ENCODE results near the gene HECTD3.
A peak's percentile ranks its signal among the peaks of the same experiment; 100 is the strongest.

HECTD3 gene

DNA sequence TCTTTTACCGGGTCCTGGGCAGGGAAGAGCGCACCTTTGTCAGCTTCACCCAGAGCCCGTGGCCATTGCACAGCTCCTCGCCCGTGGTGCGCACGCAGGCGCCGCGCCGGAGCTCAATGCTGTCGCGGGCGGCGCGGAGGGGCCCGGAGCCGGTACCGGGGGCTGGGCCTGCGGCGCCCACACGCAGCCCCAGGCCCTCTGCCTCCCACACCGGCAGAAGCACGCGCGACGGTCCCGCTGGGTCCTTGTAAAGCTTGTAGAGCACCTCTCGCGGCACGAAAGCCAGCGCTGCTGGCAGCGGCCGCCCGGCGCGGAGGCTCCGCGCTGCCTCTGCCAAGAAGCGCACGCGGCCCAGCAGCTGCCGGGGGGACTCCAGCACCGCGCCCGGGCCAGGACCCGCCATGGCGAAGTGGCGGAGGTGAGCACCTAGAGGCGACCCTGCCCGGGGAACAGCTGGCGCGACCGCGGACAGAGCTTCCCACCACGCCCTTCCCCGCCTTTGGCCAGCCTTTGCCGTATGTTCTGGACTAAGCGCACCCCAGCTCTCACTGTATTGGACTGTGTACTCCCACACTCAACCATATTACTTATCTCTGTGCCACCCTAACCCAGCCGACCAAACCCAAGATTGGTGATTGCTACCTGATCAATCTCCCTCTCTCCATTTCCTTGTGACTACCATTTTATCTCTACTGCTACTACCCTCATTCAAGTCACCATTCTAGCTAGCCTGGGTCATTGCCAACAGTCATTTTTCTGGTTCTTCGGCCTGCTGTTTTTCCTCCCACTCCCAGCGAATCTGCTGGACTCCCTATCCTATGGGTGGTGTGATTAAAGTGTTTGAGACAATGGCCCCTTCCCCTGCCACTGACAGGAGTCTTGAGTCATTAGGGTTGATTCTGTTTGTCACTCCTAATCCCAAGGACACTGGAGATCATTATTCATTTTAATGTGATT is at the start of gene HECTD3:
TSS of gene HECTD3 (minus strand) at position 470 of the 957 bp plus-strand sequence. CDS start at position 403, 67 bp downstream.
- no peak for DNase-seq (ENCODE audit: low read depth)

DNA sequence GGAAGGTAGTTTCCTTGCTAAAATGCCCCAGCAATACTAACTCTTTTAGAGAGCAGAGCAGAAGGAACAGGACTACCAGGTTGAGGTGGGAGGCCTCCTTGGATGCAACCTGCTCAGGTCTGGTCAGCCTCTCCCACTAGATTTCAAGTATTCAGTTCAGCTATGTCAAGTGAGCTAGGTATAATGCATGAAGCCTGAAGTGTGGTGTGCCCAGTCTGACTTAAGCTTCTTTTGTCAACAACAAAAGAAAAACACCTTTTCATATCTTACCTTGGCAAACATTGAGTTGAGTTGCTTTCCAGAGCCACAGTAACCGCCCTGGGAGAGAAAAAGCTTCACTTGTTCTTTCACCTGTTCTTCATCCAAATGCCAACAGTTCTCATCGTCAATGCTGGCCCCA is 48.7 kb upstream of the HECTD3 start:
- no peak for DNase-seq (ENCODE audit: low read depth)

DNA sequence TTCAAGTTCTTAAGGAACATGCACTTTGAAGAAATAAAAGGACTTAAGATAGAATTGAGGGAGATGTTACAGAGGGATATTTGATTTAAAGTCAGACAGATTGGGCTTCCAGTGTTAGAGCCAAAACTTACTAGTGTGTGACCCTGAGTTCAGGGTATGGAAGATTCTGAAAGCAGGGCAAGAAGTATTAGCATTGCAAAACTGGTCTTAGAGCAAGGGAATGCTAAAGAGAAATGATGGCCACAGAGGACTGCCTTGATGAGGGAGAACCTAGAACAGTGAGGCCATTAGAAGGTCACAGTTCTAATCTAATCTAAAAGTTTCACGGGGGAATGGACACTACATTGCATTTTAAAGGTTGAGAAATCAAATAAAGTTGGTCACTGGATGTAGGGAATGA is 46.4 kb upstream of the HECTD3 start:
- no peak for DNase-seq (ENCODE audit: low read depth)

DNA sequence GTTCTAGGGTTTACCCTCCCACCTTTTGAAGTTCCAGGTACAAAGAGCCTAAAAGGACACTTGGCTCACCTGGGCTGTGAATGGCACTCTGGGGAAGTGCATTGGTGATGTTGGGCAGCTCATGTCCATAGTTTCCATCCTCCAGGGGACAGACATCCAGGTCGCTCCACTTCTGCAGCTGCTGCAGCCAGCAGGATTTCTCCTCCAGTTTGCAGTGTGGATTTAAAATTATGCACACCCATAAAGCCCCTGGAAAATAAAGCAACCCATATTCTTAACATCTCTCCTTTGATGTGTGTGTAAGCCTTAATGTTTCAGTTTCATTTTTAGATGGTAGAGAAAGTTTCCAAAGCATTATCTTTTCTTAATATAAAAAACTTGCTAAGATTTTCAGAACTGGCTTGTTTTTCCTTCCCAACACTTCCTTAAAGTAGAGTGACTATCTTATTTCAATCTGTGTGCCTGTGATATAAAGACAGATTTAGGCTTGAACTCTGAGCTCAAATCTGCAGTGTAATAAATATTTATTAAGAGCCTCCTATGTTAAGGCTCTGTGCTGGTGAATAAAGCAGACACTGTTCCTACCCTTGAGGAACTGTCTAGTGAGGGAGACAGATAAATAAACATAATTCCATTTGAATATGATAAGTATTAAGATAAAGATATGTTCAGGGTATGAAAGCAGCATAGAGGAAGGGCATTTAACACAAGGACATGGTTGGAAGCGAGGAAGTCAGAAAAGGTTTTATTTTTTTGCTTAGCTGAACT is 40.1 kb upstream of the HECTD3 start:
- DNase-seq (ENCODE audit: low read depth), result no peak

DNA sequence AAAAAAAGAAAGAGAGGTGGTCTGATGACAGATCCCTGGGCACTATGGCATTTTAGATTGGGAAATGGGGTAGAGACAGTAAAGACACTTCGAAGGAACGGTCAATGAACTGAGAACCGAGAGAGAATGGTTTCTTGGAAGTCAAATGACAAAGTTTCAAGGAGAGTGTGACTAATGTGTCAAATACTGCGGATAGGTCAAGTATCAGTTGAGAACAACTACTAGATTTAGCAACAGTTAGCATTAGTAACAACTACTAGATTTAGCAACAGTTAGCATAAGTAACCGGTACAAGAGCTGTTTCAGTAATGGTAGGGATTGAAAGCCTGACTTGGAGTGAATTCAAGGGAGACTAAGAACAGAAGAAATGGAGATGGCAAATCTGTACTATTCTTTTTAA is 35.9 kb upstream of the HECTD3 start:
- no peak for DNase-seq (ENCODE audit: low read depth)

DNA sequence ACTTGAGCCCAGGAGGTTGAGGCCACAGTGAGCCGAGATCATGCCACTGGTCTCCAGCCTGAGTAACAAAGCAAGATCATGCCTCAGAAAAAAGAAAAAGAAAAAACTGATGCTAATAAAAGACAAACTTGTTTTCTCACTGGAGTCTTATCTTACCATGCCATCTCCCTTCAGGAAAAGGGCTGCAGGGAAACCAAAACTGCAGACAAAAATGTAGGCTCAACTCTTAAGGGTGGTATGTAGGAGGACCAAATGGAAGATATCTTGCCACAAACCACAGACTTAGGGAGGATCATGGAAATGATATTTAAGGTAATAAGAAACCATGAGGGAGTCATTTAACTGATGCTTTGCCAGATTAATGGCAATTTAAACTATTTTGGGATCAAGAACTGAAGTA is 33.8 kb upstream of the HECTD3 start:
- DNase-seq (ENCODE audit: low read depth), result no peak

DNA sequence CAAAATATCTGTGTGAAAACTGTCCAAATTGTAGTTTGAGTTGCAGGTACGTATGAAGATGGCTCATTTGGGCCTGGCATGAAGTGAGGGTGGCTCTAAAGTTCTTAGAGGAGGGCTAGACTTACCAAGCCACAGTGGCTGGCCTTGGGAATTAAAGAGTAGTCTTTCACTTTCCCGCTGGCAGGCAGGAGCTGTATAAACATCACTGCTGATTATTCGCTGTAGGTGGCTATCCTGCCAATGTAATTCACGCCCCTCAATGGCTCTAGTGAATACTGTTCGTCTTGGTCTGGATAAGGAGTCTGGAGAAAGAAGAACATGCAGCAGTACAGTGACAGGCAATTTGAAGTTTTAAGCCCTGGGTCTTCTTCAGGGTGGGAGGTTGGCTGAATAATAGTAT is 32.0 kb upstream of the HECTD3 start:
- DNase-seq (ENCODE audit: low read depth), result no peak

DNA sequence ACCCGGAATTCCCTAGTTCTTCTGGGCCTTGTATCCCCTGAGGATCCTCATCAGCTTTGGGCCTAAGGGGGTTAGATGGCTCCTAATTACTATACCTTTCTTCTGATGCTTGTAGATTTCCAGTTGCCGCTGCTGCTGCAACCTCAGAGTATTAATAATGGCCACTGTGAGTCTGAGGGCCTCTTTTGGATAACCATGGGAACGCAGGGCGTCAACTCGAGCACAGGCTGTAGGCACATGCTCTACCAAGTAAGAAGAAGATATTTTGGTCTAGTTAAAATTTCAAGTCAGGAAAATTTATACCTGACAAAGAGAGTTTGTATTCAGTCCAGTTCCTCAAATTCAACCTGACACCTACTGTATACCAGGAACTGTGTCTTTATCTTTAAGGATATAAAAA is 29.2 kb upstream of the HECTD3 start:
- DNase-seq (ENCODE audit: low read depth), result no peak

DNA sequence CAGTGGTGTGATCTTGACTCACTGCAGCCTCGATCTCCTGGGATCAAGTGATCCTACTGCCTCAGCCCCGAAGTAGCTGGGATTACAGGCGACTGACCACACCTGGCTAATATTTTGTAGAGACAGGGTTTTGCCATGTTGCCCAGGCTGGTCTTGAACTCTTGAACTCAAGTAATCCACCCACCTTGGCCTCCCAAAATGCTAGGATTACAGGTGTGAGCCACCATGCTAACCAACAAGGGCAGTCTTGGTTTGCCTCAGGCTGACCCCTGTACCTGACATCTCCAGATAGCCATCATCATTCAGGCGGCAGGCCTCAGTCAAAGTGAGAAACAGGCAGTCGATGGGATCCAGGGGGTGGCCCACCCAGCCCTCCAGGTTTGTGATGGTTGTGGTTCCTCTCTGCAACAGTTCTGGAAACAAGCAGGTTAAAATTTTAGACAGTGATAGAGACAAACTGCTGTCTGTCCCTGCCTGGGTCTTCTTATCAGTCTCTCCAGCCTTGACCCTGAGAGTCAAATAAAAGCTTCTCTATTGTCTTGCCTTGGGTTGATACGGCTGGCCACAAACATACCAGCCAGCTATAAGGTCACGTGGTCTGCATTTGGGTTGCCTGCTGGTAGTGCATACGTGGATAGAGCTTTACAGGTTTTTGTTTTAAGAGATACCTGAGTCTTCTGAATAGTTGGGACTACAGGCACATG is 27.7 kb upstream of the HECTD3 start:
- DNase-seq (ENCODE audit: low read depth), result no peak

DNA sequence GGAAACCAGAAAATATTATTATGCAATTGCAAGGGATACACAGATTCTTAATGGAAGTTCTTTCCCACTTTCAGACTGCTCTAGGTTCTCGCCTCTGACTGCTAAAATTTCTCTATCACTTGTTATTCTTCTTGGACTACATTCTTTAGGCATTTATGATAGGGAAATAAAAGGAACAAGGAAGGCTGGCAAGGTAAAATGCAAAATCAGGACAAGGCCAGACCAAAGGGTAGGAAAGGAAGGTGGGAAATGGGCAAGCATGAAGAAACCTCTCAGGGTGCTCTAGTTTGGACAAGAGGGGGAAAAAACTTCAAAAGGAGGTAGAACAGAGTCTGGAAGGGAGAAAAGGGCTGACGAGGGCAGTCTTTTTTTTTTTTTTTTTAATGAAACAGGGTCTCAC is 27.1 kb upstream of the HECTD3 start:
- DNase-seq (ENCODE audit: low read depth), result no peak

DNA sequence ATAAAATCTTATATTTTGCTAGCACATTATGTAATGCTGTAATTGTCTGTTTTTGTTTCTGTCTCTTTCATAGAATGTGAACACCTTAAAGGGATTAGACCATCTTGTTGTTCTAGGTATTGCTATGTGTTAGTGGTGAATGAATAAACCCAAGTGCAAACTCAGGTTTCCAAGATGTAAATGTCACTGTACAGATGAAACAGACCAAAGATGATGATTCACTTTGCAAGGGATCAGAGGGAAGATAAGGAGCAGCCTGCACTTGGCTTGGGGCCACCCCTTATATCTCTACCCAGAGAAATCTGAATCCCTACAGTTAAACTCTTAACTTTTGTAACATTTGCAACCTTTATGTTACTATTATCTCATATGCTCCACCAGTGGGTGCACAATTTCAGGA is 26.3 kb upstream of the HECTD3 start:
- DNase-seq (ENCODE audit: low read depth), result no peak

DNA sequence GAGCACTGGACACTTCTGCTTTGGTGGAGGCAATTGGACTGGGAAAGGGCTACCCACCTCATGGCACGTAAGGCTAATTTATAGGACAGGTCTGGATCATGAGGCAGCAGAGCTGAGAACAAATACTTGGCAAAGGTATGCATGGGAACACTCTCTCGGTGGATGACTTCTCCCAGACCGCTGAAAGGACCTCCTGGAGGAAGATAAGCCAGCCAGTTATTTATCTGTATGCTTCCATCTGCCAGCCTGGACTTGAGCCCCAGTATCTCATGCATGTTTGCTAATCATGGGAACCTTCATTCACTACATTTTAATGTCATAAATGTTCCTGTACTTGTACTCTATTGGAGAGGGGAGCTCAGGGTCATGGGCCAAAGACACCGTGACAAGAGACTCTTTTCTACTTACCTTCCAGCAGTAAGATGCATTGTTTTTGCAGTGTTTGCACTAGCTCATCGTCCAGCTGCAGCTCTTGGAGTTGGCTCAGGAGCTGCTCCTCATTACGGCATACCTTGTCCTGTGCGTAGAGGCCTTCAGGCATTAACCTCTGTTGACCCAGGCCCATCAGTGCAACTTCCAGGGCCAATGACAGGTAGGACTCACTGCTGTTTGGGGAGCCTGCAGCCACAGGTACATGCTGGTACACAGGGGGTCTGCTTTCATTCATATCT is 24.6 kb upstream of the HECTD3 start:
- DNase-seq (ENCODE audit: low read depth), result no peak

DNA sequence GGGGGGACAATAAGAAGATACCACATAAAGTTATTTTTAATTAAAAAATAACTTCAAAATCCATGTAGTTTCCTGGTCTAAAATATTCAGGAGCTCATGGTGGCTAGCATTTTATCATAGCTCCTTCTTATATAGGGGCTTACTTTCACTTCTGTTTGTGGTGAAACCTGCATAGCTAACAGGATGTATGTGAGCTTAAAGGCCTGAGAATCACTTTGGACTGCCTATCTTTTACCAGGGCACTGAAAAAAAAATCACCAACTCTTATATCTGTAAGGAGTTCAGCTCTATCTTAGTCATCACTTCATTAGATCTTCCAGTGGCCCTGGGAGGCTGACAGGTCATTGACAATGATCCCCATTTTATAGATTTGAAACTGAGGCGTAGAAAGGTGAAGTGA is 22.2 kb upstream of the HECTD3 start:
- DNase-seq (ENCODE audit: low read depth), result no peak

DNA sequence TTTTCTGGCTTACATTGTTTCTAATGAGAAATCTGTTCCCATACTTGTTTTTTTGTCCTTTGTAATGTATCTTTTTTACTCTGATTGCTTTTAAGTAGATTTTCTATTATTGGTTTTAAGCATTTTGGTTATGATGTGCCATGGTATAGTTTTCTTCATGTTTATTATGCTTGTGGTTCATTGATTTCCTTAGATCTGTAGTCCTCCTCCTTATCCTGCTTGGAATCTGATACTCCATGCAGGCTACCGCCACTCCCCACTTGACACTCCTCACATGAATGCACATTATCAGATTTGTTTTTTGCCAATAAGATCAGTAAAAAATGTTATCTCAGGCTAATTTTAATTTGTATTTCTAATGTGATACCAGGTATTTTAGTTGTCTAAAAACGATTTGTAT is 21.7 kb upstream of the HECTD3 start:
- DNase-seq (ENCODE audit: low read depth), result no peak

DNA sequence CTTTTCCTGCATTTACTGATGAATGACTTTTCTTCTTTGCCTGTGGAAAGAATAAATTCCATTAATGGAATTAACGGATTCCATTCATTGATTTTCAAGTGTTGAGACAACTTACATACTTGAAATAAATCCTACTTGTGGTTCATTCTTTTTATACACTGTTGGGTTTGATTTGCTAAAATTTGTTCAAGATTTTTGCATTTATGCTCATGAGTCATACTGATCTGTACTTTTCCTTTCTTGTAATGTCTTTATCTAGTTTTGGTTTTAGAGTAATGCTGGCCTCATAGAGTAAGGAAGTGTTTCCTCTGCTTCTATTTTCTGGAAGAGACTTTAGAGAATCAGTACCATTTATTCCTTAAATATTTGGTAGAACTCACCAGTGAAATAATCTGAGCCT is 15.3 kb upstream of the HECTD3 start:
- DNase-seq (ENCODE audit: low read depth), result no peak

DNA sequence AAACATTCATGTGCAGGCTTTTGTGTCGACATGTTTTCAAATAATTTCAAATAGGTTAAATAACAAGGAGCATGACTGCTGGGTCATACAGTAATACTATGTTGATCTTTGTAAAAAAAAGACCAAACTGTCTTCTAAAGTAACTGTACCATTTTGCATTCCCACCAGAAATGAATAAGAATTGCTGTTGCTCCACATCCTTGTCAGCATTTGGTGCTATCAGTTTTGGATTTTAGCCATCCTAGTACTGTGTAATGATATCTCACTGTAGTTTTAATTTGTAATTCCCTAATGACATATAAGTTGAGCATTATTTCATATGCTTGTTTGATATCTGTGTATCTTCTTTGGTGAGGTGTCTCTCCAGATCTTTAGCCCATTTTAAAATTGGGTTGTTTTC is 12.5 kb upstream of the HECTD3 start:
- no peak for DNase-seq (ENCODE audit: low read depth)

DNA sequence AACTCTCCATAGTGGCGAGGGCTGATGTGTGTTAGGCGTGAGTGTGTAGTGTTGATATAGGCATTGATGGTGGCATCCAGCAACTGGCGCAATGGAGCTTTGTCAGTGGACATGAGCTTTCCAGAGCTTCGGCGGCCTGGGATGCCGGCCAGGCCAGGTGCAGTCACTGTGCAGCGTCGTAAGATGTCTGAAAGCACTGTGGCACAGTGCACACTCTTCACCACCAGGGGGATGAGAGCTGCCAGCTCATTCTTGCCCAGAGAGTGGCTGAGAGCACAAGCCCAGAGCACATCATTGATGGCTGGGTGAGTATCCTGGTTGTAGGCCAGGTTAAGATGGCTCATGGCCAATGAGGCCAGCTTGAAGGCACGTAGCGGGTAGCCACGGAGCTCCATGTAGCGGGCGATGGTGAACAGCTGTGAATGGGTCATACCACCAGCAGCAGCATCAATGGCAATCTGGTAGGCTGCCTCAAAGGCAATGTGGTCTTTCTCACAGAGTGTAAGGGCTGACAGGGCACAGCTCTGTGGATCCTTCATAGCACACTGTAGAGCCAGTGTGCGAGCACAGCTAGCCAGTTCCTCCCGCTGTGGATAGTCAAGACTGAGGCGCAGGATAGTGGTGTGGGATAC is 7.6 kb upstream of the HECTD3 start:
- DNase-seq (ENCODE audit: low read depth), result no peak

DNA sequence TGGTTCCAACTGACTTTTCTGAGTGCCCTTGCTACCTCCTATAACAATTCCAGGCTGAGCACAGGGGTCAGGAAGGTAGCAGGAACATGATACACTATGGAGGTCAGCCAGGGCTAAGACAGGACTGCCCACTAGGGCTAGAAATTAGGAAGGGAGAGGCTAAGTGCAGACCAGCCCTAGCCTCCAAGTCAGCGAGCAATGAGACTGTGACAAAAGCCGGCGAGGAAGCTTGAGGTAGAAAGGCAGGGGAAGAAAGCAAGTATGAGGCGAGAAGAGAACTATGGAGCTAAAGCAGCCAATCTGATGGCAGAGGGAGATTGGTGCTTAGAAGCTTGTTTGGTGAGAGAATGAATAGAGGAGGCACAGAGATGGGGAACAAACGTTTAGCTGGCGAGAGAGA is 5.6 kb upstream of the HECTD3 start:
- DNase-seq (ENCODE audit: low read depth), result no peak

DNA sequence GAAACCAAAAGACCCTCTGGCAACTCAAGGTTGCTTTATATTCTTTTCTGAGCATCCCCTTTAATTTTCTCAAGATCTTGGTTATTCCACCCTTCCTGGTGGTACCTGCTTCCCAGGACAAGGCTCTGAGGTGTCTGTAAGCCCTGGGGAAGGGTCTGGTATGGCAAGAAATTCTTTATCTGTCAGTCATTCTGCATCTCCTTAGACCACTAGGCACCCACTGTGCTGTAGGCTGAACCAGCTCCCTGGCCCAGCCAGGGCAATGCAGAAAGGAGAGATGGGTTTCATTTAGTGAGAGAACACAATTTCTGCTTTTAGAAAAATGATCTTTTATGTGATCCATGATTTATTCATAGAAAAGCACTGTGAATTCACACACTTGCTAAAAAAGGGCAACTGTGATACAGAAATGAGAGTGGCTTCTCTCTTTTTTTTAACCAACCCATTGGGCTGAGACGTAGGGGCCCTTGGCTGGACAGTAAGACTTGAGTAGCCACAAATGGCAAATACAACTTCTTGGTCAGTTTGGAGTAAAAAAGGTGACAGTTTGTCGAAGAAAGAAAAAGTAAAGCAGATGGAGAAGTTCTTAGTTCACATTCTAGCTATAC is 5.1 kb upstream of the HECTD3 start:
- DNase-seq (ENCODE audit: low read depth), result no peak

DNA sequence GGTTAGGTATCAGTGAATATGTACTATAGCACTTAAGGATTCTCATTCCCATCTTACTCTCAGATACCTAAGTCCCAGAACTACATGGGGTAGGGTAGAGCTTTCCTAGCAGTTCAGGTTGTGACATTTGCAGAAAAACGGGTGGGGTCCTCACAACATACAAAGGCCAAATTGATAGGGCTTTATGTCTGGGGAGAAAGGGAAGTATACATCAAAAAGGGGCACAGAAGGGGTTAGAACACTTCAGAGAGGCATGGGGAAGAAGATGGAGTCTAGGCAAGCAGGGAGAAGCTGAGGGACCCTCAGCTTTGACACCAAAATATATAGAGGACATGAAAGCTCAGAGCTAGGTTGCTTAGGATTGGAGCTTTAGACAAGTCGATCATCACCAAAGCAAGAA is 4.6 kb upstream of the HECTD3 start:
- no peak for DNase-seq (ENCODE audit: low read depth)

DNA sequence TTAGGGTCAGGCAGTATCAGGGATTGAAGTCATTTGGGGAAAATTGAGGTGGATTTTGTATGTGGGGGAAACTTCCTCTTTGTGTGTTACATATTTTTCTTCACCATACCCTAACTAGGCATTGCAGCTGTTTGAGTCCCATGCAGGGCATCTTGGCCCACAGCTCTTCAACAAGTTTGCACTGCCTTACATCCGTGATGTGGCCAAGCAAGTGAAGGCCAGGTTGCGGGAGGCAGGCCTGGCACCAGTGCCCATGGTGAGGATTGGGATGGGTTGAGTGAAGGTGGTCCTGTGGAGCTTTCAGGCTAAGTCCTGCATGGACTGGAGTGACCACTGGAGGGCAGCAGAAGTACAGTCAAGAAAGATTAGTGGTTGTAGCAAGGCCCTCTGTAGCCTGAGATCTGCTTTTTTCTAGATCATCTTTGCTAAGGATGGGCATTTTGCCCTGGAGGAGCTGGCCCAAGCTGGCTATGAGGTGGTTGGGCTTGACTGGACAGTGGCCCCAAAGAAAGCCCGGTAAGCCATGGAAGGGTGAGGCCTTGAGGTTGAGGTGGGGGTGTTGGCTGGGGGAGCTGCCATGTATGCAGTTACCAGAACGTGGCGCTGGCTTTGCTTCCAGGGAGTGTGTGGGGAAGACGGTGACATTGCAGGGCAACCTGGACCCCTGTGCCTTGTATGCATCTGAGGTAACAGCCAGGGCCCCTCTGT is 3.4 kb upstream of the HECTD3 start:
- DNase-seq (ENCODE audit: low read depth), result peak; percentile 65

Data from GM04504 (cell line).